Thoracic aorta (tissue), 2 donors: ENCODE results near the gene EFNA3. TPM values are rescaled to one million over a fixed set of nuclear protein-coding genes. Genes with fewer than 3 reads are reported as not detected.

Experiments used
- ATAC-seq: fragments of 150-250 bp; one replicate; pipeline ENCODE4 v1.8.0; 2017; ENCODE audit warnings: low read depth; ENCODE audit not compliant: insufficient number of reproducible peaks, low FRiP score
- DNase-seq: peaks from one replicate; pipeline ENCODE4 v3.0.0-alpha.2; 2020; ENCODE audit warnings: low spot score
- H3K27ac ChIP-seq, 2 donors: fragments of 200-600 bp; sonication (generic); 1 replicate in 1 of 2; 2 replicates in 1 of 2; pipeline ENCODE4 v1.5.1; 2016; ENCODE audit warnings: mild to moderate bottlenecking in 2 of 2, moderate library complexity in 2 of 2
- H3K27me3 ChIP-seq: fragments of 200-600 bp; sonication (generic); replicated peaks from 2 replicates; pipeline ENCODE4 v1.6.0; 2016; ENCODE audit warnings: mild to moderate bottlenecking; ENCODE audit not compliant: insufficient read depth
- H3K36me3 ChIP-seq: fragments of 200-600 bp; sonication (generic); one replicate; pipeline ENCODE4 v1.5.1; 2016
- H3K4me1 ChIP-seq, 2 donors: fragments of 200-600 bp; sonication (generic); 1 replicate in 1 of 2; 2 replicates in 1 of 2; pipeline versions ENCODE4 v1.5.1 to v1.6.0; 2016; ENCODE audit warnings: low read depth in 2 of 2, mild to moderate bottlenecking in 1 of 2; ENCODE audit not compliant: control insufficient read depth in 1 of 2
- H3K4me3 ChIP-seq: fragments of 200-600 bp; sonication (generic); 2 replicates; pipeline ENCODE4 v1.5.1; 2016; ENCODE audit warnings: mild to moderate bottlenecking
- H3K9me3 ChIP-seq: fragments of 200-600 bp; sonication (generic); 2 replicates; pipeline ENCODE4 v1.5.1; 2016
- total RNA-seq, 2 donors: library from RNA; depleted of rRNA; stranded (reverse); fragments of >200 nt; gene quantifications; one replicate each; pipeline versions ENCODE4 v1.1.0 to v1.2.3, GENCODE V29; 2016
- TF ChIP-seq, protein P1 (sequence below): fragments of 200-600 bp; sonication (generic); IDR thresholded peaks from one replicate; pipeline ENCODE4 v1.5.1; 2019; ENCODE audit warnings: antibody characterized with exemption

Gene EFNA3
- total RNA-seq, 2 donors from 2014 or later: 1.5 to 3.2 TPM

DNA sequence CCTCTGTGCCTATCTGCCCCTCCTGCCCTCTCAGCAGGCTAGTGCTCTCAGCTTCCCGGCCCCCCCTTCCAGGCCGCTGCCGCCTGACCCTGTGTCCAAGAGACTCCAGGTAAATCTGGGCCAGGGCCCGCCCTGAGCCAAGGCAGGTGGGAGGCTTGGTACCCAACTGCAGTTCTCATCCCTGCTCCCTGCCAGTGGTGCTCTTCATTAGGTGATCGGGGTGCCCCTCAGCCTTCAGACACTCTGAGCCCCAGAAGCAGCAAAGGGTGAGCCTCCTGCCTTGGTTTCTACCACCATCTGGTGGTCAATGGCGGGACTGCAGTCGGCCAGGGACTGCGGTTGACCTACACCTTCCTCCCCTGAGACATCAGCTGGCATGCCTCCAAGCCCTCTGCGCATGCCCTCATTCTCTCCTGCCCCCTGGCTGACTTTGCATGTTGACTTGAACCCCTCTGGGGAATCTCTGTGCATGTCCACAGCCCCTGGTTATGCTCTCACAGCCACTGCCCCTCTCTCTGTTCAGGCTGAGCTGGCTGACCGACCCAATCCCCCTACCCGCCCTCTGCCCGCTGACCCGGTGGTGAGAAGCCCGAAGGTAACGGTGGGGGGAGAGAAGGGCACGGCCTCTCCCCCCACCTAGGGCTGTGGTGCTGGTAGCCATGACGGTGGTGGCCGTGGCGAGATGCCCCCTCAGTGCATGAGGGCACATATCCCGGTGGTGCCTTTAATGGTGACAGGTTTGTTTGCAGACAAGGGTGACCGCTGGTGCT, 17.1 kb upstream of the EFNA3 start:
- H3K9me3 ChIP-seq: no peaks in the 10 kb centered on the region
- peaks cover 18 to 35% of the 10 kb centered on the region in 2 donors for H3K4me1 ChIP-seq
- H3K27me3 ChIP-seq: no peaks in the 10 kb centered on the region
- DNase-seq: peak; percentile 71
- ATAC-seq: no peak
- no peak overlapping the region for H3K27ac ChIP-seq
- no peak overlapping the region for H3K4me3 ChIP-seq
- H3K36me3 ChIP-seq: peaks cover 11% of the 10 kb centered on the region
- TF ChIP-seq, protein P1, sequence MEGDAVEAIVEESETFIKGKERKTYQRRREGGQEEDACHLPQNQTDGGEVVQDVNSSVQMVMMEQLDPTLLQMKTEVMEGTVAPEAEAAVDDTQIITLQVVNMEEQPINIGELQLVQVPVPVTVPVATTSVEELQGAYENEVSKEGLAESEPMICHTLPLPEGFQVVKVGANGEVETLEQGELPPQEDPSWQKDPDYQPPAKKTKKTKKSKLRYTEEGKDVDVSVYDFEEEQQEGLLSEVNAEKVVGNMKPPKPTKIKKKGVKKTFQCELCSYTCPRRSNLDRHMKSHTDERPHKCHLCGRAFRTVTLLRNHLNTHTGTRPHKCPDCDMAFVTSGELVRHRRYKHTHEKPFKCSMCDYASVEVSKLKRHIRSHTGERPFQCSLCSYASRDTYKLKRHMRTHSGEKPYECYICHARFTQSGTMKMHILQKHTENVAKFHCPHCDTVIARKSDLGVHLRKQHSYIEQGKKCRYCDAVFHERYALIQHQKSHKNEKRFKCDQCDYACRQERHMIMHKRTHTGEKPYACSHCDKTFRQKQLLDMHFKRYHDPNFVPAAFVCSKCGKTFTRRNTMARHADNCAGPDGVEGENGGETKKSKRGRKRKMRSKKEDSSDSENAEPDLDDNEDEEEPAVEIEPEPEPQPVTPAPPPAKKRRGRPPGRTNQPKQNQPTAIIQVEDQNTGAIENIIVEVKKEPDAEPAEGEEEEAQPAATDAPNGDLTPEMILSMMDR: peak; percentile 99

DNA sequence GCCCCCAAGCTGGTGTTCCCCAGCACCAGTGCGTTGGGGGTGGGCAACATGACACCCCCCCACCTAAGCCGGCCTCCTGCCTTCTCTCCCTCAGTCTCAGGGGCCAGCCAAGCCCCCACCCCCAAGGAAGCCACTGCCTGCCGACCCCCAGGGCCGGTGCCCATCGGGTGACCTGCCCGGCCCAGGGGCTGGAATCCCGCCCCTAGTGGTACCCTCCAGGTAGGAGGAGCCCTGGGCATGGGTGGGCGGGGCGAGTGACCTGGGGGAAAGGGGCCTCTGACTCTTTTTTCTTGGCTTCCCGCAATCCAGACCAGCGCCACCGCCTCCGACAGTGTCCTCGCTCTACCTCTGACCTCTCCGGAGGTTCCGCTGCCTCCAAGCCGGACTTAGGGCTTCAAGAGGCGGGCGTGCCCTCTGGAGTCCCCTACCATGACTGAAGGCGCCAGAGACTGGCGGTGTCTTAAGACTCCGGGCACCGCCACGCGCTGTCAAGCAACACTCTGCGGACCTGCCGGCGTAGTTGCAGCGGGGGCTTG, 16.4 kb upstream of the EFNA3 start:
- Histone ChIP-seq H3K36me3 (peaks cover 11% of the 10 kb centered on the region), H3K9me3 (no peaks in the 10 kb centered on the region), H3K4me3 (peak overlapping the region; percentile 96), H3K27me3 (no peaks in the 10 kb centered on the region), H3K4me1 (peaks cover 18 to 35% of the 10 kb centered on the region in 2 donors), H3K27ac (no peak overlapping the region)
- ATAC-seq (no peak), DNase-seq (no peak)
- TF ChIP-seq, protein P1: no peak

DNA sequence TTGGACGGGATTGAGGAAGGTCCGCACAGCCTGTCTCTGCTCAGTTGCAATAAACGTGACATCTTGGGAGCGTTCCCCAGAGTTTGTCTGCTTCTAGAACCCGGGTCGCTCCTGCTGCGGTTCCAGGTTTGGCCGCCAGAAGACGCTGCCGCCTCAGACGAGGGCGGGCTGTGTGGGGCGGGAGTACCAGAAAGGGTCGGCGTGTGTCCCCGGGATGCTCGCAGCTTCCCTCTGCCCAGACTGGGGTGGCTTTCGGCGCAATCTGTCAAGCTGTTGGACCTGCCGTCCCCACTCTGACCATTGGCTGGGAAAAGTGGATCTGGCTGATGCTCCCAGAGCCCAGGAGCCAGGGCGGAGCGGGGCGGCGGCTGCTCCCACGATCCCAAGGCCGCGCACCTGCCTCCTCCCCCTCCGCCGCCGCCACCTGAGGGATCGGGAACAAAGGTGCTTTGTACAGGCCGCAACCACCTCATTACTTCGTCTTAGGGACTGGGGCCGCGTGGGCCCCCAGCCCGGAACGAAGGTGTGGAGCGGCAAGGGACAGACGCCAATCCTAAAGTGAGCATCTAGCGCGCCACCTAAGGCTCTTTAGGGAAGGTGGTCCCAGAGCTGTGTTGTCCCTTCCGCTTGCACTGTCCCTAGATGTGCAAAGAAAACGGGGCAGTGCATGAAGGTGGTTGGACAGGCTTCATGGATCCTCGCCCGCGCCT, 15.8 kb upstream of the EFNA3 start:
- H3K4me1 ChIP-seq: peaks cover 18 to 35% of the 10 kb centered on the region in 2 donors
- ATAC-seq: no peak
- no peaks in the 10 kb centered on the region for H3K9me3 ChIP-seq
- TF ChIP-seq, protein P1: peak; percentile 68
- H3K27ac ChIP-seq: no peak overlapping the region
- no peak for DNase-seq
- H3K4me3 ChIP-seq: peak overlapping the region; percentile 96
- H3K36me3 ChIP-seq: peaks cover 11% of the 10 kb centered on the region
- no peaks in the 10 kb centered on the region for H3K27me3 ChIP-seq

DNA sequence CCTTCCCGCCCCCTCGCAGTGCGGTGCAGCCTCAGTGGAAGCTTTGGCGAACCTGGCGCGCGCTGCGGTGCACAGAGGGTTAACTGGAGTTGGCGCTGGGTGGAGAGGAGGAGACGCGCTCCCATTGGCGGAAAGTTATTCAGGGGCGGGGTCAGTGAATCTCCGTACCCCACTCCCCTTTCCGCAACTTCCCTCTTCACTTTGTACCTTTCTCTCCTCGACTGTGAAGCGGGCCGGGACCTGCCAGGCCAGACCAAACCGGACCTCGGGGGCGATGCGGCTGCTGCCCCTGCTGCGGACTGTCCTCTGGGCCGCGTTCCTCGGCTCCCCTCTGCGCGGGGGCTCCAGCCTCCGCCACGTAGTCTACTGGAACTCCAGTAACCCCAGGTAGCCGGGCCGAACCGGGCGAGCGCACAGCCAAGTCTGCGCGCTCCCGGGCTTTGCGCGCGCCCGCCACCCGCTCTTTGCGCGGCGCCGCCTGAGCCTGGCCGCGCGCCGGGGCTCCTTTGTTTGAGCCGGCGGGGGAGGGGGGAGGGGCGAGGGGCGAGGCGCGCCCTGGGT, 15.0 kb upstream of the EFNA3 start, which contains the start of gene EFNA4:
TSS of gene EFNA4 (plus strand) at position 191 of the 561 bp plus-strand sequence. CDS start at position 275, 84 bp downstream.
- no peak for DNase-seq
- TF ChIP-seq, protein P1: no peak
- peaks cover 18 to 35% of the 10 kb centered on the region in 2 donors for H3K4me1 ChIP-seq
- ATAC-seq: peak; percentile 60
- peak within 1 kb of the TSS in 1 of 2 donors; percentile 17 for H3K27ac ChIP-seq
- H3K36me3 ChIP-seq: peaks cover 5% of the 10 kb centered on the region
- no peaks in the 10 kb centered on the region for H3K9me3 ChIP-seq
- peak within 1 kb of the TSS; percentile 96 for H3K4me3 ChIP-seq
- H3K27me3 ChIP-seq: no peaks in the 10 kb centered on the region
